ENCODE measurements around the gene UGT1A1.

Gene UGT1A1

DNA sequence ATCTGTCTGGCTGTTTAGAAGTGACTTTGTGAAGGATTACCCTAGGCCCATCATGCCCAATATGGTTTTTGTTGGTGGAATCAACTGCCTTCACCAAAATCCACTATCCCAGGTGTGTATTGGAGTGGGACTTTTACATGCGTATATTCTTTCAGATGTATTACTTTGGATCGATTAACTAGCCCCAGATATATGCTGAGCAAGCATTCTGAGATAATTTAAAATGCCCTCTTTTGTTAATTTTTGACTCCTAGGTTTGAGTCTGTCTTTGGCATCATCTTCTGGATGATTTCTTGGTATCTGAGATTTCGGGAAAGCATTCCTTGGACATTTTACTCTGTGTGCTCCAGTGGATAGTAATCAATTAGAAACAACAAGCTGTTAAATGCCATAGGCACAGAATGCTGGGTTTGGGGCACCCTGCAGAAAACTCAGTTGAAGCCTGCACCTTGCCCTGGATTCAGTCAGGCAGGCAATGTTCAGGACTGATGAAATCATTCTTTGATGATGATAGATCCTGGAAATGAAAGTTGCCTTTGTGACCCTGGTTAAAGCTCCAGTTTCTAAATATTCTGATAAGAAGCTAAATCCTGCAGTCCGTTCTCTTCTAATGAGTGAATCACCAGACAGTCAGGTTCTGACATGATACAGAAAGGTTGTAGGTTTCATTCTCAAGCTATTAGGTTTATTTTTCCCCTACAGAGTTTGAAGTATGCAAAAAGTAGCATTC is 1.1 kb downstream of the UGT1A1 start:
- no peak overlapping the region for H3K4me3 ChIP-seq (ENCODE audit: low read depth, low read length)
- no peak for DNase-seq (ENCODE audit: low read depth)
- TF ChIP-seq, protein P1, sequence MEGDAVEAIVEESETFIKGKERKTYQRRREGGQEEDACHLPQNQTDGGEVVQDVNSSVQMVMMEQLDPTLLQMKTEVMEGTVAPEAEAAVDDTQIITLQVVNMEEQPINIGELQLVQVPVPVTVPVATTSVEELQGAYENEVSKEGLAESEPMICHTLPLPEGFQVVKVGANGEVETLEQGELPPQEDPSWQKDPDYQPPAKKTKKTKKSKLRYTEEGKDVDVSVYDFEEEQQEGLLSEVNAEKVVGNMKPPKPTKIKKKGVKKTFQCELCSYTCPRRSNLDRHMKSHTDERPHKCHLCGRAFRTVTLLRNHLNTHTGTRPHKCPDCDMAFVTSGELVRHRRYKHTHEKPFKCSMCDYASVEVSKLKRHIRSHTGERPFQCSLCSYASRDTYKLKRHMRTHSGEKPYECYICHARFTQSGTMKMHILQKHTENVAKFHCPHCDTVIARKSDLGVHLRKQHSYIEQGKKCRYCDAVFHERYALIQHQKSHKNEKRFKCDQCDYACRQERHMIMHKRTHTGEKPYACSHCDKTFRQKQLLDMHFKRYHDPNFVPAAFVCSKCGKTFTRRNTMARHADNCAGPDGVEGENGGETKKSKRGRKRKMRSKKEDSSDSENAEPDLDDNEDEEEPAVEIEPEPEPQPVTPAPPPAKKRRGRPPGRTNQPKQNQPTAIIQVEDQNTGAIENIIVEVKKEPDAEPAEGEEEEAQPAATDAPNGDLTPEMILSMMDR (IDR thresholded peaks at IDR 0.05; ENCODE audit: control insufficient read depth, extremely low read depth, insufficient read depth) = no peak

DNA sequence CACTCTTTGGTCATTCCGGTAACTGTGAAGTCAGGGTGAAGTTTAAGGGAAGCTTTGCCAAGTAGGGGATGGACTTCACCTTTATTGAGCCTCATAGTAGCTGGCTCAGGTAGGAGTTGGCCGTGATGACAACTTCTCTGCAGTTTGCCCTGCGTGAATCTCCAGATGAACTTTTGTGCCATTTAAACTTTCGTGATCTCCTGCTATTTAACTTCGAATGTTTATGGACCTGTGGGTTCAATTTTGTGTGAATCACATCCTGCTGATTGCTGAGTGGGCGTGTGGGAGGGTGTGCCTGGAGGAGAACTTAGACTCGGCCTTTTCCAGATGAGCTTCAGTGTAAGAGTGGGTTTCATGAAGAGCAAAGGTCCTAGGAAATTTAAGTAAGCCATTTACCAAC is 4.2 kb downstream of the UGT1A1 start:
- DNase-seq (ENCODE audit: low read depth) = no peak
- TF ChIP-seq, protein P1 (IDR thresholded peaks at IDR 0.05; ENCODE audit: control insufficient read depth, extremely low read depth, insufficient read depth) = no peak
- H3K4me3 ChIP-seq (ENCODE audit: low read depth, low read length) = no peak overlapping the region

DNA sequence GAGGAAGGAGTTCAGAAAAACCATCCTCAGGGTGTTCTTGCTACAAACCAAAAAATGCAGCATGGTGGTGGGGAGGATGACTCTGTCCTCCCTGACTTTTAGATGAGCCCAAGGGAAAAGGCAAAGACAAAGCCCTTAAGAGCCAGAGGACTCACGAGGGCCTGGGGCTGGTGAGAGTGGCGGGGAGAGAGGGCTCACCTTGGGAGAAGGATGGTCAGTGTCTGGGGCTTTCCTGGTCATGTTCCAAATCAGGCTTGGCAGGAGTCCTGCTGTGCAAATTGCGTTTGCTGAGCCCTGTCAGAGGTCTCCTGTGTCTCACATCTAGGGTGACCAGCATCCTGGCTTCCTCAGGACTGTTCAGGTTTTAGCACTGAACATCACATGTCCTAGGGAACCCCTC is 4.7 kb downstream of the UGT1A1 start:
- TF ChIP-seq, protein P1 (IDR thresholded peaks at IDR 0.05; ENCODE audit: control insufficient read depth, extremely low read depth, insufficient read depth) = no peak
- DNase-seq (ENCODE audit: low read depth) = no peak
- H3K4me3 ChIP-seq (ENCODE audit: low read depth, low read length) = no peak overlapping the region

DNA sequence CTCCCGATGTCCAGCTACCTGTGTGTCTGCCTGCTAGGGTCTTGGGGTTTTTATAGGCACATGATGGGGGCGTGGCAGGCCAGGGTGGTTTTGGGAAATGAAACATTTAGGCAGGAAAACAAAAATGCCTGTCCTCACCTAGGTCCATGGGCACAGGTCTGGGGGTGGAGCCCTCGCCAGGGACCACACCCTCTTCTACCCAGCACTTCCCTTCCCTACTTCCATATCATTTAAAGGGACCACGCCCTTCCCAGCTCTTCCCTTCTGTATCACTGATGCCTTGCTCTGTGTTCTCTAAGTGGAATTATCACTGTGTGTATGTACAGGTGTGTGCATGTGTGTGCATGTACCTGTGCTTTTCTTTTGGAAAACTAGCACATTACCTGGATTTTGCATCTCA is 6.3 kb downstream of the UGT1A1 start:
- DNase-seq (ENCODE audit: low read depth) = no peak
- TF ChIP-seq, protein P1 (IDR thresholded peaks at IDR 0.05; ENCODE audit: control insufficient read depth, extremely low read depth, insufficient read depth) = no peak
- H3K4me3 ChIP-seq (ENCODE audit: low read depth, low read length) = no peak overlapping the region

DNA sequence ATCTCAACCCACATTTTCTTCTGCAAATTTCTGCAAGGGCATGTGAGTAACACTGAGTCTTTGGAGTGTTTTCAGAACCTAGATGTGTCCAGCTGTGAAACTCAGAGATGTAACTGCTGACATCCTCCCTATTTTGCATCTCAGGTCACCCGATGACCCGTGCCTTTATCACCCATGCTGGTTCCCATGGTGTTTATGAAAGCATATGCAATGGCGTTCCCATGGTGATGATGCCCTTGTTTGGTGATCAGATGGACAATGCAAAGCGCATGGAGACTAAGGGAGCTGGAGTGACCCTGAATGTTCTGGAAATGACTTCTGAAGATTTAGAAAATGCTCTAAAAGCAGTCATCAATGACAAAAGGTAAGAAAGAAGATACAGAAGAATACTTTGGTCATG is 8.0 kb downstream of the UGT1A1 start:
- no peak for DNase-seq (ENCODE audit: low read depth)
- TF ChIP-seq, protein P1 (IDR thresholded peaks at IDR 0.05; ENCODE audit: control insufficient read depth, extremely low read depth, insufficient read depth) = no peak
- no peak overlapping the region for H3K4me3 ChIP-seq (ENCODE audit: low read depth, low read length)

DNA sequence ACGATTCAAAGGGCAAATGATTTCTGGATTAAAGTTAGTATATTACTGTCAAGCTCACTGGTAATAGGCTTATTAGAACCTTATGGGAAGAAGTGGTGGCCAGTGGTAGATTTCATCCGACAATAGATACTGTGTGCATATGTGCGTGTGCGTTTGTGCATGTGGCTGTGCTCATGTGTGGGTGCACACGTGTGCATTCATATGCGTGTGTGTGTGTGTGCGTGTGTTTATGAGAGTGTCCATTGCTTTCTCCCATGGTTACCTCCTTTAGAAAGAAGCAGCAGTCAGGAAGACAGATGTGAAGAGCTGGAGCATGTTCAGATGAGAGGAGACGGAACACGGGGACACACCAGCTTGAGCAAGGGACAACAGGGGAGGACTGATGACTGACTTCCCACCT is 9.2 kb downstream of the UGT1A1 start:
- TF ChIP-seq, protein P1 (IDR thresholded peaks at IDR 0.05; ENCODE audit: control insufficient read depth, extremely low read depth, insufficient read depth) = no peak
- no peak overlapping the region for H3K4me3 ChIP-seq (ENCODE audit: low read depth, low read length)
- DNase-seq (ENCODE audit: low read depth) = no peak

DNA sequence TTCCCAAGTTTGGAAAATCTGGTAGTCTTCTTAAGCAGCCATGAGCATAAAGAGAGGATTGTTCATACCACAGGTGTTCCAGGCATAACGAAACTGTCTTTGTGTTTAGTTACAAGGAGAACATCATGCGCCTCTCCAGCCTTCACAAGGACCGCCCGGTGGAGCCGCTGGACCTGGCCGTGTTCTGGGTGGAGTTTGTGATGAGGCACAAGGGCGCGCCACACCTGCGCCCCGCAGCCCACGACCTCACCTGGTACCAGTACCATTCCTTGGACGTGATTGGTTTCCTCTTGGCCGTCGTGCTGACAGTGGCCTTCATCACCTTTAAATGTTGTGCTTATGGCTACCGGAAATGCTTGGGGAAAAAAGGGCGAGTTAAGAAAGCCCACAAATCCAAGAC is 12.1 kb downstream of the UGT1A1 start:
- H3K4me3 ChIP-seq (ENCODE audit: low read depth, low read length) = no peak overlapping the region
- no peak for DNase-seq (ENCODE audit: low read depth)
- TF ChIP-seq, protein P1 (IDR thresholded peaks at IDR 0.05; ENCODE audit: control insufficient read depth, extremely low read depth, insufficient read depth) = no peak
